GM12878 (cell line): ENCODE results near the gene CDCA7L.

ENCODE experiments used
- BHLHE40 ChIP-seq, 2 experiments: fragments of 450-650 bp in 1 of 2; IDR thresholded peaks; 2 replicates each; pipeline ENCODE4 v1.6.1; 2011 to 2017; ENCODE audit warnings: low read depth in 2 of 2, borderline replicate concordance in 1 of 2, improper control_type of control experiment in 1 of 2, low read length in 1 of 2, mild to moderate bottlenecking in 1 of 2
- CHD2 ChIP-seq: IDR thresholded peaks from 2 replicates; pipeline ENCODE4 v1.6.1; 2011; ENCODE audit warnings: low read depth, low read length, improper control_type of control experiment, borderline replicate concordance
- E2F8 ChIP-seq: fragments of 450-650 bp; IDR thresholded peaks from 2 replicates; pipeline ENCODE4 v1.6.1; 2018; ENCODE audit warnings: mild to moderate bottlenecking, low read depth, moderate library complexity; ENCODE audit not compliant: partially characterized antibody
- HSF1 ChIP-seq: fragments of 150-350 bp; IDR thresholded peaks from 2 replicates; pipeline ENCODE4 v1.6.1; 2014; ENCODE audit warnings: mild to moderate bottlenecking, low read depth, low read length
- MAX ChIP-seq: IDR thresholded peaks from 2 replicates; pipeline ENCODE4 v1.6.1; 2012; ENCODE audit warnings: low read depth, low read length, improper control_type of control experiment
- NKRF ChIP-seq: fragments of 450-650 bp; conservative IDR thresholded peaks from 2 replicates; pipeline ENCODE4 v1.6.1; 2017; ENCODE audit warnings: mild to moderate bottlenecking, moderate library complexity
- PAX5 ChIP-seq: IDR thresholded peaks from 2 replicates; pipeline ENCODE4 v1.6.1; 2011; ENCODE audit warnings: low read depth, low read length, borderline replicate concordance
- POLR2A ChIP-seq: IDR thresholded peaks from 2 replicates; pipeline ENCODE4 v1.6.1; 2011; ENCODE audit warnings: low read depth, mild to moderate bottlenecking, low read length
- POLR2AphosphoS5 ChIP-seq: IDR thresholded peaks from 2 replicates; pipeline ENCODE4 v1.6.1; 2011; ENCODE audit warnings: mild to moderate bottlenecking, low read length, inconsistent platforms
- RCOR1 ChIP-seq: conservative IDR thresholded peaks from 2 replicates; pipeline ENCODE4 v1.6.1; 2012; ENCODE audit warnings: low read depth, low read length, improper control_type of control experiment
- TAF1 ChIP-seq: IDR thresholded peaks from 2 replicates; pipeline ENCODE4 v1.6.1; 2011; ENCODE audit warnings: mild to moderate bottlenecking, low read depth, low read length, borderline replicate concordance
- YY1 ChIP-seq: IDR thresholded peaks from 2 replicates; pipeline ENCODE4 v1.6.1; 2011; ENCODE audit warnings: low read depth, mild to moderate bottlenecking, low read length

- TF ChIP-seq BHLHE40 (IDR thresholded peaks at IDR 0.05; ENCODE audit: borderline replicate concordance in 1 of 2, low read depth in 2 of 2, low read length in 1 of 2) (no peak), MAX (no peak), RCOR1 (no peak), TAF1 (no peak), HSF1 (no peak), POLR2AphosphoS5 (no peak), CHD2 (no peak), POLR2A (no peak), E2F8 (no peak), NKRF (no peak), PAX5 (no peak), YY1 (no peak)
These were observed 37.4 kb upstream of the CDCA7L start for GRCh38 chr7:21983056-21983455.
